SK-N-SH (cell line): ENCODE data around the gene COL28A1. TPM values are rescaled to one million over a fixed set of nuclear protein-coding genes. Genes with fewer than 3 reads are reported as not detected.

Experiments used
- CTCF ChIA-PET: fragments of 300-600, 350-600 bp; formaldehyde crosslinking; extraction: SDS; loops from one replicate; lab custom pipeline; 2021; lab: Yijun Ruan, JAX
- POLR2A ChIA-PET: fragments of 350-600 bp; sonication (Branson Sonifier 250); formaldehyde crosslinking; extraction: SDS; loops from one replicate; lab custom pipeline; 2020; ENCODE audit warnings: antibody characterized with exemption, inconsistent platforms; lab: Yijun Ruan, JAX
- DNase-seq: peaks from one replicate; pipeline ENCODE4 v3.0.0; 2012
- H2AFZ ChIP-seq: fragments of 200-600 bp; sonication (generic); 2 replicates; pipeline ENCODE4 v1.8.1; 2016; ENCODE audit warnings: antibody characterized with exemption, mild to moderate bottlenecking, low read depth
- H3F3A ChIP-seq: fragments of 200-600 bp; sonication (generic); replicated peaks from 2 replicates; pipeline ENCODE3; 2016; ENCODE audit warnings: antibody characterized with exemption, mild to moderate bottlenecking; ENCODE audit not compliant: insufficient read depth
- H3K27ac ChIP-seq, 2 experiments: fragments of 200-500 bp in 1 of 2; fragments of 200-600 bp in 1 of 2; sonication (Bioruptor generic) in 1 of 2; sonication (generic), shearing (Covaris generic) in 1 of 2; 2 replicates each; pipeline versions ENCODE4 v1.5.1 to v1.6.1; 2014 to 2016; ENCODE audit warnings: low read depth in 2 of 2, inconsistent platforms in 1 of 2, low read length in 1 of 2, mild to moderate bottlenecking in 1 of 2, mixed read lengths in 1 of 2
- H3K27me3 ChIP-seq: fragments of 200-600 bp; sonication (generic), shearing (Covaris generic); 2 replicates; pipeline ENCODE4 v1.6.1; 2016; ENCODE audit warnings: mixed run types; ENCODE audit not compliant: insufficient read depth
- H3K36me3 ChIP-seq, 2 experiments: fragments of 200-500 bp in 1 of 2; fragments of 200-600 bp in 1 of 2; sonication (Bioruptor generic) in 1 of 2; sonication (generic) in 1 of 2; replicated peaks in 1 of 2; 2 replicates each; pipeline versions ENCODE3 to v1.5.1; 2014 to 2016; ENCODE audit warnings: low read length in 1 of 2, mild to moderate bottlenecking in 1 of 2; ENCODE audit not compliant: insufficient read depth in 2 of 2, control insufficient read depth in 1 of 2
- H3K4me1 ChIP-seq, 2 experiments: fragments of 200-500 bp in 1 of 2; fragments of 200-600 bp in 1 of 2; sonication (Bioruptor generic) in 1 of 2; sonication (generic), shearing (Covaris generic) in 1 of 2; 2 replicates each; pipeline versions ENCODE4 v1.5.1 to v1.6.1; 2014 to 2016; ENCODE audit warnings: low read depth in 1 of 2, low read length in 1 of 2, mixed run types in 1 of 2; ENCODE audit not compliant: insufficient read depth in 2 of 2, control insufficient read depth in 1 of 2
- H3K4me2 ChIP-seq: fragments of 200-600 bp; sonication (generic), shearing (Covaris generic); 2 replicates; pipeline ENCODE4 v1.6.1; 2017; ENCODE audit warnings: mixed run types
- H3K4me3 ChIP-seq, 2 experiments: fragments of 200-500 bp in 1 of 2; fragments of 200-600 bp in 1 of 2; sonication (Bioruptor generic) in 1 of 2; sonication (generic), shearing (Covaris generic) in 1 of 2; 2 replicates each; pipeline versions ENCODE4 v1.5.1 to v1.8.1; 2014 to 2016; ENCODE audit warnings: low read depth in 2 of 2, inconsistent platforms in 1 of 2, low read length in 1 of 2, mild to moderate bottlenecking in 1 of 2, mixed read lengths in 1 of 2, moderate library complexity in 1 of 2
- H3K79me2 ChIP-seq: fragments of 200-600 bp; sonication (generic); 2 replicates; pipeline ENCODE4 v1.8.1; 2017; ENCODE audit warnings: mild to moderate bottlenecking; ENCODE audit not compliant: insufficient read depth
- H3K9ac ChIP-seq: fragments of 200-600 bp; sonication (generic); 2 replicates; pipeline ENCODE4 v1.6.1; 2017; ENCODE audit warnings: mixed run types
- H3K9me2 ChIP-seq: fragments of 200-600 bp; sonication (generic); 2 replicates; pipeline ENCODE4 v1.6.1; 2017; ENCODE audit warnings: mixed run types
- H3K9me3 ChIP-seq: fragments of 200-600 bp; sonication (generic); 2 replicates; pipeline ENCODE4 v1.6.1; 2017; ENCODE audit warnings: mixed run types, mild to moderate bottlenecking, moderate library complexity
- H4K20me1 ChIP-seq: fragments of 200-600 bp; sonication (generic); 2 replicates; pipeline ENCODE4 v1.6.1; 2017; ENCODE audit warnings: mild to moderate bottlenecking, mixed run types; ENCODE audit not compliant: insufficient read depth
- ELF1 ChIP-seq: IDR thresholded peaks from 2 replicates; pipeline ENCODE4 v1.4.0; 2012
- EP300 ChIP-seq, 2 experiments: IDR thresholded peaks; 2 replicates each; pipeline versions ENCODE4 v1.4.0 to v1.6.1; 2012; ENCODE audit warnings: borderline replicate concordance in 1 of 2, low read depth in 1 of 2, low read length in 1 of 2
- GABPA ChIP-seq: IDR thresholded peaks from 2 replicates; pipeline ENCODE4 v1.4.0; 2012; ENCODE audit warnings: low read depth, mild to moderate bottlenecking
- GATA2 ChIP-seq: sonication (generic); formaldehyde crosslinking; IDR thresholded peaks from 2 replicates; pipeline ENCODE4 v1.5.0; 2020; ENCODE audit warnings: mild to moderate bottlenecking, missing genetic modification reagents
- MXI1 ChIP-seq: IDR thresholded peaks from 2 replicates; pipeline ENCODE4 v1.6.1; 2012; ENCODE audit warnings: mild to moderate bottlenecking, low read depth, low read length, improper control_type of control experiment
- RAD21 ChIP-seq: IDR thresholded peaks from 2 replicates; pipeline ENCODE4 v1.6.1; 2012; ENCODE audit warnings: mild to moderate bottlenecking, low read length
- RCOR1 ChIP-seq: fragments of 150-350 bp; IDR thresholded peaks from 2 replicates; pipeline ENCODE4 v1.6.1; 2017; ENCODE audit warnings: antibody characterized with exemption, low read length
- RXRA ChIP-seq: IDR thresholded peaks from 2 replicates; pipeline ENCODE4 v1.4.0; 2012; ENCODE audit warnings: low read depth, mild to moderate bottlenecking, borderline replicate concordance
- SMC3 ChIP-seq: IDR thresholded peaks from 2 replicates; pipeline ENCODE4 v1.6.1; 2012; ENCODE audit warnings: low read depth, low read length, improper control_type of control experiment
- TAF1 ChIP-seq: IDR thresholded peaks from 2 replicates; pipeline ENCODE4 v1.6.1; 2012; ENCODE audit warnings: low read depth, mild to moderate bottlenecking, low read length, moderate library complexity, borderline replicate concordance
- TEAD4 ChIP-seq: IDR thresholded peaks from 2 replicates; pipeline ENCODE4 v1.4.0; 2012; ENCODE audit warnings: mild to moderate bottlenecking, borderline replicate concordance; ENCODE audit not compliant: insufficient read depth
- WGBS: methylation state at CpG from one replicate; pipeline ENCODE4 v1.1.6; 2017; ENCODE audit warnings: low lambda C conversion rate; 5-methylcytosine and 5-hydroxymethylcytosine counted together
- polyA plus RNA-seq, 3 experiments: library from polyadenylated mRNA; depleted of rRNA; stranded (reverse); fragments of >200 nt; gene quantifications; 2 replicates each; pipeline ENCODE4 v1.2.3, GENCODE V29; 2012
- TF ChIP-seq, protein P1 (sequence below): IDR thresholded peaks from 2 replicates; pipeline ENCODE4 v1.4.0; 2012; ENCODE audit warnings: low read depth
- TF ChIP-seq, protein P2 (sequence below): fragments of 150-350 bp; IDR thresholded peaks from 2 replicates; pipeline ENCODE4 v1.6.1; 2017; ENCODE audit warnings: antibody characterized with exemption, low read length, low read depth, borderline replicate concordance
- TF ChIP-seq, protein P3 (sequence below): fragments of 150-350 bp; IDR thresholded peaks from 2 replicates; pipeline ENCODE4 v1.6.1; 2016; ENCODE audit warnings: mild to moderate bottlenecking, low read depth, low read length
- TF ChIP-seq, protein P4 (sequence below): IDR thresholded peaks from 2 replicates; pipeline ENCODE4 v1.4.0; 2012; ENCODE audit warnings: low read depth, borderline replicate concordance
- TF ChIP-seq, protein P5 (sequence below): IDR thresholded peaks from 2 replicates; pipeline ENCODE4 v1.4.0; 2012; ENCODE audit warnings: low read depth, borderline replicate concordance

The COL28A1 gene
- polyA plus RNA-seq, 1 of the 3 experiments (the other 2 are of a cell fraction), result not detected

DNA sequence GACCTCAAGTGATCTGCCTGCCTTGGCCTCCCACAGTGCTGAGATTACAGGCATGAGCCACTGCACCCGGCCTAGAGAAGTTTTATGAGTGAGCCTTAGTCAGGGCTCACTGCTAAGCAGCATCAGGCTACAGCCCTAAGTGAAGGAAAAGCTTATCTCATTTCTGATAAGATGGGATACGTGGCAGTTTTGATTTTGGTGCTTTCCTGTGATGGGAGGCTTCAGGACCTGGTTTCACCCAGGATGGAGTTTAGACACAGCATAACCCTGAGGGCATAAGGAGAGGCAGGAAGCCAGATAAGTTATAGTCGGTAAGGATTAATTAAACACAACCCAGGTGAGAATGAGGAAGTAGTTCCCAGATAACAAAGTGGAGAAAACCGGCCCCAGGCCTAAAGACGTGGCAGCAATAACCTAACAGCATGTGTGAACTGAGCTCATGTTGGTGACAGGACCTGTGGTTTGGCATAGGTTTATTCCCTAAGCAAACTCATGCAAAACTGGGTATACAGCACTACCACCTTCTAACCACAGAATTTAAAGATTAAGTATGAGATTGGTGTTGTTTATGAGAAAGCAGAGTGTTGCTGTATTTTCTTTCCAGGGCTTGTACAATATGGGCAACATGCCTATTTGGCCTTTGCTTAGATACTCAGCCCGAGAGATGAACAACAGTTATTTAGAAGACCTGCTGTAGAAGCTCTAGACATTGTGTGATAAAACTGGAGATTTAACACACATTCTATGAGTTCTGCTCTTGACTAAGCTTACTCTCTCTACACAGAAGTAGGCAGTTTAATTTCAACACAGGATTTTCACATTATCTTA lies 119.4 kb downstream of the COL28A1 start:
- H3K9me2 ChIP-seq, result no peaks in the 10 kb centered on the region
- no peak overlapping the region for H3K9ac ChIP-seq
- H3K4me3 ChIP-seq, result no peak overlapping the region
- TF ChIP-seq GATA2 (CRISPR knock-in tag) (peak; percentile 52; the same call in 1 of the 2 replicates), TAF1 (no peak)
- TF ChIP-seq, all 33 proteins: peak for 1
- H3K4me2 ChIP-seq, result no peak overlapping the region
- 41% methylated on average over 6 of the region's 6 CpGs for WGBS
- no peaks in the 10 kb centered on the region for H4K20me1 ChIP-seq
- H2AFZ ChIP-seq, result no peak overlapping the region
- no peaks in the 10 kb centered on the region for H3K79me2 ChIP-seq
- H3F3A ChIP-seq, result no peaks in the 10 kb centered on the region
- H3K4me1 ChIP-seq, result peaks cover 0 to 5% of the 10 kb centered on the region in 2 experiments; a peak in 1 of 4 replicates
- no peak overlapping the region for H3K27ac ChIP-seq
- DNase-seq, result no peak
- H3K9me3 ChIP-seq, result no peaks in the 10 kb centered on the region
- H3K27me3 ChIP-seq, result no peaks in the 10 kb centered on the region
- POLR2A ChIA-PET, result no interaction called here
- H3K36me3 ChIP-seq, result no peaks in the 10 kb centered on the region
- CTCF ChIA-PET, result interaction anchor here (0.7 to 1.8 kb wide), 9 partner anchors 8 to 313 kb away, joined by 3 to 9 read pairs (median 4); no protein-coding TSS in a partner anchor

DNA sequence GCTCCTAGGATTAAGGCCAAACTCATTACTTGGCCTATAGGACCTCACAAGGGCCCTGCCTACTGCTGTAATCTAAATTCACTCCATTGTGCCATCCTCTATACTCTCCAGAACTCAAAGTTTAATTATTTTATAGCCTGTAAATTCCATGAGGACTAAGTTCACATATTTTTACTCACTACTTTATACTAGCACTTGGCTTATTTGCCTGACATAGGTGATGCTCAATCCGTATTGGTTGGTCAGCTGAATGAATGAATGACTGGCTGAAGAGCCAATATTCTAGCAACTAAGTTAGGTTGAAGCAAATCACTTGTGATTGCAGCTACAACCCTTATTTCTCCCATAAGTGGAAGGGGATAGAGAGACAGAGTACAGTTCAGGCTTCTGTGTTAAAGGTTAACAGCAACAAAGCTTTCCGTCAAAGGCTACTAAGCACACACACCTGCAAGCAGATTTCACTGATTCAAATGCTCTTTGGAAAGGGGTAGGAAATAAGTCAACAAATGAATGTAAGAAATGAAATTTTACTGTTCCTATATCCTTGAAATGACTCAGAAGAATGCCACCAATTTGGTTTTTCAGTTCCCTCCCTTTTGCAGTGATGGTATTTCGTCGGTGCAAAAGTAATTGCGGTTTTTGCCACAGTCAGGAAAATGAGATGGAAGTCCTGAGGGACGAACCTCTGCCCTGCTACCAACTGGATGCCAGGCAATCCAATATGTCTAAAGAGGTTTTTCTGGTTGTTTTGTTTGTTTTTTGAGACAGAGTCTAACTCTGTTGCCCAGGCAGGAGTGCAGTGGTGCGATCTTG lies 120.7 kb downstream of the COL28A1 start:
- Histone ChIP-seq H3K4me1 (peaks cover 0 to 5% of the 10 kb centered on the region in 2 experiments; a peak in 1 of 4 replicates), H3F3A (no peaks in the 10 kb centered on the region), H3K9me3 (no peaks in the 10 kb centered on the region), H3K36me3 (no peaks in the 10 kb centered on the region)
- TF ChIP-seq GATA2 (CRISPR knock-in tag) (no peak), ELF1 (no peak), RXRA (no peak), TEAD4 (no peak), MXI1 (no peak), SMC3 (no peak), GABPA (no peak), EP300 (IDR thresholded peaks at IDR 0.05; ENCODE audit: borderline replicate concordance in 1 of 2, low read depth in 1 of 2, low read length in 1 of 2) (no peak), RAD21 (no peak), RCOR1 (no peak)
- TF ChIP-seq, protein P1, sequence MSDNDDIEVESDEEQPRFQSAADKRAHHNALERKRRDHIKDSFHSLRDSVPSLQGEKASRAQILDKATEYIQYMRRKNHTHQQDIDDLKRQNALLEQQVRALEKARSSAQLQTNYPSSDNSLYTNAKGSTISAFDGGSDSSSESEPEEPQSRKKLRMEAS, result no peak
- TF ChIP-seq, protein P2, sequence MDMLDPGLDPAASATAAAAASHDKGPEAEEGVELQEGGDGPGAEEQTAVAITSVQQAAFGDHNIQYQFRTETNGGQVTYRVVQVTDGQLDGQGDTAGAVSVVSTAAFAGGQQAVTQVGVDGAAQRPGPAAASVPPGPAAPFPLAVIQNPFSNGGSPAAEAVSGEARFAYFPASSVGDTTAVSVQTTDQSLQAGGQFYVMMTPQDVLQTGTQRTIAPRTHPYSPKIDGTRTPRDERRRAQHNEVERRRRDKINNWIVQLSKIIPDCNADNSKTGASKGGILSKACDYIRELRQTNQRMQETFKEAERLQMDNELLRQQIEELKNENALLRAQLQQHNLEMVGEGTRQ, result no peak
- TF ChIP-seq, protein P3, sequence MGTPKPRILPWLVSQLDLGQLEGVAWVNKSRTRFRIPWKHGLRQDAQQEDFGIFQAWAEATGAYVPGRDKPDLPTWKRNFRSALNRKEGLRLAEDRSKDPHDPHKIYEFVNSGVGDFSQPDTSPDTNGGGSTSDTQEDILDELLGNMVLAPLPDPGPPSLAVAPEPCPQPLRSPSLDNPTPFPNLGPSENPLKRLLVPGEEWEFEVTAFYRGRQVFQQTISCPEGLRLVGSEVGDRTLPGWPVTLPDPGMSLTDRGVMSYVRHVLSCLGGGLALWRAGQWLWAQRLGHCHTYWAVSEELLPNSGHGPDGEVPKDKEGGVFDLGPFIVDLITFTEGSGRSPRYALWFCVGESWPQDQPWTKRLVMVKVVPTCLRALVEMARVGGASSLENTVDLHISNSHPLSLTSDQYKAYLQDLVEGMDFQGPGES, result no peak
- TF ChIP-seq, protein P4, sequence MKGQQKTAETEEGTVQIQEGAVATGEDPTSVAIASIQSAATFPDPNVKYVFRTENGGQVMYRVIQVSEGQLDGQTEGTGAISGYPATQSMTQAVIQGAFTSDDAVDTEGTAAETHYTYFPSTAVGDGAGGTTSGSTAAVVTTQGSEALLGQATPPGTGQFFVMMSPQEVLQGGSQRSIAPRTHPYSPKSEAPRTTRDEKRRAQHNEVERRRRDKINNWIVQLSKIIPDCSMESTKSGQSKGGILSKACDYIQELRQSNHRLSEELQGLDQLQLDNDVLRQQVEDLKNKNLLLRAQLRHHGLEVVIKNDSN, result no peak
- TF ChIP-seq, protein P5, sequence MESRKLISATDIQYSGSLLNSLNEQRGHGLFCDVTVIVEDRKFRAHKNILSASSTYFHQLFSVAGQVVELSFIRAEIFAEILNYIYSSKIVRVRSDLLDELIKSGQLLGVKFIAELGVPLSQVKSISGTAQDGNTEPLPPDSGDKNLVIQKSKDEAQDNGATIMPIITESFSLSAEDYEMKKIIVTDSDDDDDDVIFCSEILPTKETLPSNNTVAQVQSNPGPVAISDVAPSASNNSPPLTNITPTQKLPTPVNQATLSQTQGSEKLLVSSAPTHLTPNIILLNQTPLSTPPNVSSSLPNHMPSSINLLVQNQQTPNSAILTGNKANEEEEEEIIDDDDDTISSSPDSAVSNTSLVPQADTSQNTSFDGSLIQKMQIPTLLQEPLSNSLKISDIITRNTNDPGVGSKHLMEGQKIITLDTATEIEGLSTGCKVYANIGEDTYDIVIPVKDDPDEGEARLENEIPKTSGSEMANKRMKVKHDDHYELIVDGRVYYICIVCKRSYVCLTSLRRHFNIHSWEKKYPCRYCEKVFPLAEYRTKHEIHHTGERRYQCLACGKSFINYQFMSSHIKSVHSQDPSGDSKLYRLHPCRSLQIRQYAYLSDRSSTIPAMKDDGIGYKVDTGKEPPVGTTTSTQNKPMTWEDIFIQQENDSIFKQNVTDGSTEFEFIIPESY, result no peak
- TF ChIP-seq, all 33 proteins: peak for 0
- ChIA-PET CTCF (interaction anchor here (1.0 kb wide), 2 partner anchors 7 to 10 kb away, joined by 3 to 4 read pairs; no protein-coding TSS in a partner anchor), POLR2A (no interaction called here)
- Histone ChIP-seq H4K20me1 (no peaks in the 10 kb centered on the region), H3K4me3 (no peak overlapping the region), H3K79me2 (no peaks in the 10 kb centered on the region), H2AFZ (no peak overlapping the region), H3K9ac (no peak overlapping the region), H3K27ac (no peak overlapping the region), H3K4me2 (no peak overlapping the region), H3K9me2 (no peaks in the 10 kb centered on the region), H3K27me3 (no peaks in the 10 kb centered on the region)
- WGBS, result 77% methylated on average over 7 of the region's 7 CpGs
- DNase-seq, result no peak
